Mesothelial cell of epicardium (in vitro differentiated cells): ENCODE data around the gene DNM1. TPM values are rescaled to one million over a fixed set of nuclear protein-coding genes. Genes with fewer than 3 reads are reported as not detected.

ENCODE experiments used
- DNase-seq, 2 experiments: peaks; one replicate each; pipeline ENCODE4 v3.0.0; 2021; ENCODE audit warnings: low spot score in 2 of 2; ENCODE audit not compliant: unreplicated experiment in 2 of 2
- H3K27ac Mint-ChIP-seq: 2 replicates; pipeline ENCODE4 v1.8.0; 2021; ENCODE audit warnings: mixed read lengths
- H3K27me3 Mint-ChIP-seq: 2 replicates; pipeline ENCODE4 v1.8.0; 2021; ENCODE audit warnings: low read depth, mixed read lengths
- H3K36me3 Mint-ChIP-seq: 2 replicates; pipeline ENCODE4 v1.8.0; 2021; ENCODE audit warnings: mixed read lengths
- H3K4me1 Mint-ChIP-seq: 2 replicates; pipeline ENCODE4 v1.8.0; 2021; ENCODE audit warnings: mixed read lengths
- H3K4me3 Mint-ChIP-seq: 2 replicates; pipeline ENCODE4 v1.8.0; 2021; ENCODE audit warnings: mild to moderate bottlenecking, moderate library complexity, mixed read lengths
- H3K9me3 Mint-ChIP-seq: 2 replicates; pipeline ENCODE4 v1.8.0; 2021; ENCODE audit warnings: mixed read lengths
- total RNA-seq: library from RNA; stranded (reverse); gene quantifications from 3 replicates; pipeline ENCODE4 v1.2.1, GENCODE V29; 2021
- TF ChIP-seq, protein P1 (sequence below): fragments of 200-600 bp; sonication (generic); IDR thresholded peaks from one replicate; pipeline ENCODE4 v1.5.0; 2021; ENCODE audit warnings: antibody characterized with exemption; ENCODE audit not compliant: unreplicated experiment

The DNM1 gene
- total RNA-seq, 1 donor from 2014 or later: 98.6 TPM

DNA sequence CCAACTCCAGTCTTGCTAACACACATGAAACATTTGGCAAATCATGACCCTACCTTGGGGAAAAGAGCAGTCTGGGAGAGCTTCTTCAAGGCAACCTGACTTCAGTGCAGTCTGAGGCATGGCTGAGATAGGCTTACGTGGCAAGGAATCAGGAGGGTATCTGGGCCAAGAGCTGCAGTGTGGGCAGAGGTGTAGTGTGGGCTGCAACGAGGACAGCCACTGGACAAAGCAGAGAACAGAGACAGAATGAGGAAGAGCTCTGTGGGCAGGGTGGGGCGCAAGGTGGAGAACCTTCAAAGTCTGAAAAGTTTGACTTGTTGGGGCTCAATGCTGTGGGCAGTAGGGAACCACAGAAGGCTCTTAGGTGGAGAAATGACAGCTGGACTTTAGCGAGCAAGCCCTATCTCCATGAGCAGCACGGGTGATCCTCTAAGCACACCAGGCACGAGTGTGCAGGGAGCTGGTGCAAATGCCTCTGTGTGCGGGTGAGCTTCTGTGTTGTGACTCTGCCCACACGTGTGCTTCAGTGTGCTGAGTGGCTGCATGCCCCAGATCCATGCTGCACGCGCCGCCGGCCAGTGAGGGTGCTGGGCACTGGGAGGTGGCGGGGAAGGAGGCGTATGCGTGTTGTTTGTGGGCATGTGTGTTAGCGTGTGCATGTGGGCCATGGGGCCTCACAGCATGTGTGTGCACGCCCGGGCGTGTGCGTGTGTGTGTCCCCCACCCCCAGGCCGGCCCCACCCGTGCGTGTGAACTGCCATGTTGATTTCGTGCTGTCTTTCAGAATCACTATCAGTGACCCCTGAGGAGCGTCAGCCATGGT is 49.3 kb downstream of the DNM1 start:
- Mint-ChIP-seq H3K9me3 (no peaks in the 10 kb centered on the region), H3K4me1 (peaks cover 9% of the 10 kb centered on the region), H3K4me3 (no peak overlapping the region), H3K27me3 (no peaks in the 10 kb centered on the region), H3K27ac (no peak overlapping the region), H3K36me3 (peaks cover 10% of the 10 kb centered on the region)
- TF ChIP-seq, protein P1, sequence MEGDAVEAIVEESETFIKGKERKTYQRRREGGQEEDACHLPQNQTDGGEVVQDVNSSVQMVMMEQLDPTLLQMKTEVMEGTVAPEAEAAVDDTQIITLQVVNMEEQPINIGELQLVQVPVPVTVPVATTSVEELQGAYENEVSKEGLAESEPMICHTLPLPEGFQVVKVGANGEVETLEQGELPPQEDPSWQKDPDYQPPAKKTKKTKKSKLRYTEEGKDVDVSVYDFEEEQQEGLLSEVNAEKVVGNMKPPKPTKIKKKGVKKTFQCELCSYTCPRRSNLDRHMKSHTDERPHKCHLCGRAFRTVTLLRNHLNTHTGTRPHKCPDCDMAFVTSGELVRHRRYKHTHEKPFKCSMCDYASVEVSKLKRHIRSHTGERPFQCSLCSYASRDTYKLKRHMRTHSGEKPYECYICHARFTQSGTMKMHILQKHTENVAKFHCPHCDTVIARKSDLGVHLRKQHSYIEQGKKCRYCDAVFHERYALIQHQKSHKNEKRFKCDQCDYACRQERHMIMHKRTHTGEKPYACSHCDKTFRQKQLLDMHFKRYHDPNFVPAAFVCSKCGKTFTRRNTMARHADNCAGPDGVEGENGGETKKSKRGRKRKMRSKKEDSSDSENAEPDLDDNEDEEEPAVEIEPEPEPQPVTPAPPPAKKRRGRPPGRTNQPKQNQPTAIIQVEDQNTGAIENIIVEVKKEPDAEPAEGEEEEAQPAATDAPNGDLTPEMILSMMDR: no peak
- DNase-seq: no peak

DNA sequence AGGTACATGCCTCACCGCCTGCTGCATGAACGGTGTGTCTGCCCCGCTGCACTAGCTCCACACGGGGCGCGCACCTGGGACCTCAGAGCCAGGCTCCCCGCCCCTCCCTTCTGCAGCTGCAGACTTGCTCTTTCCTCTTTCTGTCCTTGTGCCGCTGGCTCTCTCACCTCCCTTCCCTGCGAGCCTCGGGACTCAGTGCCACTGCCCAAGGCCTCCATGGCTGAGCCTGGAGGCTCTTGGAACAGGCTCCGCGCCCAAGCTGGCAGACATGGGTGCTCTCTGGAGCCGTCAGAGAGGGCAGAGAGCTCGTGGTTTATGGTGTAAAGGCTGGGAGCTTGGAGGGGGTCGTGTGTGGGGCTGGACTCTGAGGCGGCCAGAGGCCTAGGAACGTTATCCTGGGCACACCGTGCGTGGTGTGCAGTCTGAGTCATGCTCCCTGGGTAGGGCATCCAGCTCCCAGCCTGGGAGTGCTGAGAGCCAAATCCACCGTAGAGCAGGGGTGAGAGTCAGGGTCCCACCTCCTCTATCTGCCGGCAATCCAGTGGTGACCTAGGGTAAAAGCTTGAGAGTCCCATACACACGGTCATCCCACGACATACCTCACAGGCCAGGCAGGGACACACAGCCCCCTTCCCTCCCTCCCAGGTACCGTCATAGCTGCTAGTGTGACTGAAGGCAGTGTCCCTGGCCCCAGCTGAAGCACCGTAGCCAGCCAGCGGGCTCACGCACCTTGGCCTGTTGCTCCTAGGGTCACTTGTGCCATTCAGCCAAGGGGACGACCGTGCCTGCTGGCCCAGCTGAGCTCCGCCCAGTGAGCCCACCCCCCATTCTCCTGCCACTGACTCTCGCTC is 50.2 kb downstream of the DNM1 start:
- DNase-seq: no peak
- Mint-ChIP-seq H3K27ac (no peak overlapping the region), H3K36me3 (peaks cover 15% of the 10 kb centered on the region), H3K9me3 (no peaks in the 10 kb centered on the region), H3K27me3 (no peaks in the 10 kb centered on the region), H3K4me1 (peaks cover 9% of the 10 kb centered on the region), H3K4me3 (no peak overlapping the region)
- TF ChIP-seq, protein P1: no peak

DNA sequence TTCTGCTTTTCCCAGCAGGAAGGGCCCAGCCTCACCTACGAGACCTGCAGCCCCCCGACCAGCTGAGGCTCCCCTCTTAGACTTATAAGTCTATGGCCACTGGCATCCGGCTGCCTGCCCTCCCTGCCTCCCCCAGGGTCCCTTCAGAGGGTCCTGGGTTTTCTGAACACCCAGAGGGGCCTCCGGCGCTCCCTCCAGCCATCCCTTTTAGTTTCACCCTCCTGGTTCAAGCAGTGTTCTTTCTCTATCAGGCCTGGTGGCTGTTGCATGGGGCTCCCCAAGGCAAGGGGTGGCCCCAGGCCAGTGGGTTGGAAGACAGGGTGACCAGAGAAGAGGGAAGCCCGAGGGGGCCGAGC is 50.8 kb downstream of the DNM1 start:
- no peaks in the 10 kb centered on the region for H3K27me3 Mint-ChIP-seq
- no peaks in the 10 kb centered on the region for H3K9me3 Mint-ChIP-seq
- no peak overlapping the region for H3K4me3 Mint-ChIP-seq
- H3K36me3 Mint-ChIP-seq: peaks cover 17% of the 10 kb centered on the region
- no peak overlapping the region for H3K27ac Mint-ChIP-seq
- TF ChIP-seq, protein P1: no peak
- DNase-seq: no peak
- H3K4me1 Mint-ChIP-seq: peaks cover 9% of the 10 kb centered on the region

DNA sequence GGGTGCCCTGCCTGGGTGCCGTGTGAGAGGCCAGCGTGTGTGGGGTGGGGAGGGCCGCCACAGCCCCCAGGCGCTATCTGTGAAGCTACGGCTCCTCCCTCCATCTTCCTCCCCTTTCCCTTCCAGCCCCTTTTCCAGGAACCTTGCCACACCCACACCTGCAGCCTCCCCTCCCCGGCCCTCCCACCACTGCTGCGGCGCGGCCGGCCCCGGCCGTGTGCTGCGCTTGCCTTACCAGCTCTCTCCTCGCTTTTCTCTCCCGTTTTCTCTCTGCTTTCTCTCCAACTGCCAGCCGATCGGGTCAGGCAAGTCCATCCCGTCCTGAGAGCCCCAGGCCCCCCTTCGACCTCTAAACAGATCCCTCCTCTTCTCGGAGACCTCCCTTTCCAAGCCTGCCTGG is 51.2 kb downstream of the DNM1 start:
- no peaks in the 10 kb centered on the region for H3K9me3 Mint-ChIP-seq
- no peaks in the 10 kb centered on the region for H3K27me3 Mint-ChIP-seq
- no peak overlapping the region for H3K27ac Mint-ChIP-seq
- TF ChIP-seq, protein P1: no peak
- no peak for DNase-seq
- H3K36me3 Mint-ChIP-seq: peaks cover 21% of the 10 kb centered on the region
- H3K4me3 Mint-ChIP-seq: no peak overlapping the region
- H3K4me1 Mint-ChIP-seq: peaks cover 9% of the 10 kb centered on the region

DNA sequence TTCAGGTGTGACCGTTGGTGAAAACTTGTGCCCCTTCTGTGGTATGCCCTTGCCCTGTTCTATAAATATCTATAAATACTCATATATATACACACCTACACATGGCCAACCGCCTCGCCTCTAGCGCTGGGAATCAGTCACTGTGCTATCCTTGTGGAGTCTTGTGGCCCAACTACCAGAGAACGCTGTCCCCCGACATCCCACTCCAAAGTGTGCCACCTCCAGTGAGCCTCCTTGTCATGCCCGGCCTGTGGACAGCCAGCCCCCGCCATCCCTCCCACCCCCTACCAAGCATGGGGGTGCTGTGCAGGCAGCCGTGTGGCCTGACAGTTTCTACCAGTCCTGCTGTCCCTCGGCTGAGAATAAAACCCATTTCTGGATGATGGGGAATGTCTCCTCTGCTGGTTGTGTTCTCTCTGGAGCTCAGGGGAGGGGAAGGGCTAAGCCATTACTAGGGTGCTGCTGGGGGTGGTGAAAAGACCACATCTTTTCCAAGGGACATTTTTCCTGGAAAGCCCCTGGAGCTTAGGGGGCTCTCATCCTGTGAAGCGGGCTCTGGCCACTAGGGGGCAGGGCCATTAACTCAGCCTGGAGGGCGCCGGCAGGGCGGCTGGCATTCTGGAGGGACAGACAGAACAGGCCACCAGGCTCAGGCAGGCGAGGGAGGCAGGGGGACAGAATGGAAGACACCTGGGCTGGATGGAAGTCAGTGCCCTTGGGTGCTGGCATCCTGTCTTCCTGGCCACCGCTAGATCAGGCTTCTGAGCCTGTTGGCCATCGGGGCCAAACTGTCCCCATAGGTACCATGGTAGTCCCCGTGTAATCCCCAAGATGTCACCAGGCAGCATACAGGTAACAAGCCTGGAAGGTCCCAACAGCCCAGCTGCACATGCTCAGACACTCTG is 51.9 kb downstream of the DNM1 start:
- Mint-ChIP-seq H3K4me3 (no peak overlapping the region), H3K4me1 (peaks cover 9% of the 10 kb centered on the region), H3K27ac (peak overlapping the region; percentile 72), H3K27me3 (no peaks in the 10 kb centered on the region), H3K9me3 (no peaks in the 10 kb centered on the region), H3K36me3 (peaks cover 24% of the 10 kb centered on the region)
- TF ChIP-seq, protein P1: peak; percentile 93
- peak; percentile 52 to 82 for DNase-seq
